Psoas muscle (tissue), 8 donors: ENCODE data around the gene COA1. TPM values are rescaled to one million over a fixed set of nuclear protein-coding genes. Genes with fewer than 3 reads are reported as not detected.

ENCODE experiments used
- ATAC-seq, 4 donors: fragments of 200-7000 bp; cut with Tn5 transposase; one replicate each; pipeline ENCODE4 v1.9.1; 2020; ENCODE audit warnings: moderate library complexity in 3 of 4, mild to moderate bottlenecking in 2 of 4
- DNase-seq, 2 donors: peaks; one replicate each; pipeline ENCODE4 v3.0.0-alpha.2; 2020
- H3K27ac ChIP-seq: fragments of 200-600 bp; one replicate; pipeline ENCODE4 v1.8.0; 2022
- H3K27me3 ChIP-seq, 3 donors: fragments of 200-600 bp in 1 of 3; one replicate each; pipeline versions ENCODE4 v1.6.1 to v1.8.0; 2013 to 2022; ENCODE audit warnings: low read length in 2 of 3, mild to moderate bottlenecking in 2 of 3, moderate library complexity in 1 of 3; ENCODE audit not compliant: insufficient read depth in 3 of 3
- H3K36me3 ChIP-seq, 2 donors: fragments of 200-600 bp in 1 of 2; one replicate each; pipeline versions ENCODE4 v1.6.1 to v1.8.0; 2013 to 2022; ENCODE audit warnings: low read depth in 1 of 2, mild to moderate bottlenecking in 1 of 2, moderate library complexity in 1 of 2; ENCODE audit not compliant: insufficient read depth in 1 of 2
- H3K4me1 ChIP-seq: fragments of 200-600 bp; one replicate; pipeline ENCODE4 v1.8.0; 2022
- H3K4me3 ChIP-seq: fragments of 200-600 bp; one replicate; pipeline ENCODE4 v1.8.0; 2022; ENCODE audit warnings: mild to moderate bottlenecking
- H3K9me3 ChIP-seq: fragments of 200-600 bp; one replicate; pipeline ENCODE4 v1.8.0; 2022
- WGBS, 3 donors: extraction: QIAGEN DNeasy Blood & Tissue Kit; methylation state at CpG; one replicate each; pipeline versions ENCODE4 v1.1.6 to v1.1.7; 2013; 5-methylcytosine and 5-hydroxymethylcytosine counted together
- intact Hi-C, 2 donors: fragments of 100-400 bp; cut with DNase I; formaldehyde crosslinking; loops; one replicate each; pipeline versions ENCODE4 v1.11.0 to v1.14.2; 2022
- polyA plus RNA-seq, 3 donors: library from polyadenylated mRNA; stranded (reverse); fragments of 200-250 nt; gene quantifications; one replicate each; pipeline ENCODE4 v1.2.3, GENCODE V29; 2013
- total RNA-seq, 4 donors: library from RNA; stranded (reverse); fragmentation: NEBNext Ultra II Directional in 2 of 4; extraction: Animal tissue kit (Norgen Biotek cat#: 25700) in 2 of 4; gene quantifications; one replicate each; pipeline versions ENCODE4 v1.2.1 to v1.2.4, GENCODE V29; 2021 to 2023
- TF ChIP-seq, protein P1 (sequence below): fragments of 200-600 bp; IDR thresholded peaks from one replicate; pipeline ENCODE4 v1.8.0; 2022; ENCODE audit warnings: antibody characterized with exemption
- donor health status: healthy with polysubstance abuse.
- donor health status: DM: no; HTN: no; CAD: no; lungs with moderate emphysema.
- donor health status: Bipolar disorder and iron deficiency.
- donor health status: healthy.
- donor health status: DM: yes; HTN: yes; CAD: no.
- donor health status: DM: no; HTN: no; CAD: no.
- donor health status: DM: no; HTN: no; CAD: no.
- donor health status: DM: yes; HTN: yes; CAD: no.

COA1 gene
- total and polyA plus RNA-seq, 7 donors: 41.5 to 74.9 (median 60.5) TPM

DNA sequence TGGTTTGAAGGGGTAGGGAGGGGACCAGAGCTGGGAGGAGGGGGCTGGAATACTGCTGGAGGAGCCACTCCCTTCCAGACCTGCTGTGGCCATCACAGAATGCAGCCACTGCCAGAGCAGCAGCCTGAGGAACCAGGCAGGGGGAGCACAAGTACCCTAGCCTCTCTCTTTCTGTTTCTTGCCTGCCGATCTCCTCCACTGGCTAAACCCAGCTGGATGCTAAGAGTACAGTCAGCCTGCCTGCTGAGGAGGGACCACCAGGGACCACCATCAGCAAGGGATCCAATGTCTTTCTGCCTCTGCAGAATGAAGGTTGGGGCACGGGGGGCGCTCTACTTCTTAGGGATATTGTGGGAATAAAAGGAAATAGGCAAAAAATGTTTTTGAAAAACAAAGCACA is 33.9 kb upstream of the COA1 start:
- H3K4me1 ChIP-seq: peaks cover 20% of the 10 kb centered on the region
- DNase-seq: no peak

DNA sequence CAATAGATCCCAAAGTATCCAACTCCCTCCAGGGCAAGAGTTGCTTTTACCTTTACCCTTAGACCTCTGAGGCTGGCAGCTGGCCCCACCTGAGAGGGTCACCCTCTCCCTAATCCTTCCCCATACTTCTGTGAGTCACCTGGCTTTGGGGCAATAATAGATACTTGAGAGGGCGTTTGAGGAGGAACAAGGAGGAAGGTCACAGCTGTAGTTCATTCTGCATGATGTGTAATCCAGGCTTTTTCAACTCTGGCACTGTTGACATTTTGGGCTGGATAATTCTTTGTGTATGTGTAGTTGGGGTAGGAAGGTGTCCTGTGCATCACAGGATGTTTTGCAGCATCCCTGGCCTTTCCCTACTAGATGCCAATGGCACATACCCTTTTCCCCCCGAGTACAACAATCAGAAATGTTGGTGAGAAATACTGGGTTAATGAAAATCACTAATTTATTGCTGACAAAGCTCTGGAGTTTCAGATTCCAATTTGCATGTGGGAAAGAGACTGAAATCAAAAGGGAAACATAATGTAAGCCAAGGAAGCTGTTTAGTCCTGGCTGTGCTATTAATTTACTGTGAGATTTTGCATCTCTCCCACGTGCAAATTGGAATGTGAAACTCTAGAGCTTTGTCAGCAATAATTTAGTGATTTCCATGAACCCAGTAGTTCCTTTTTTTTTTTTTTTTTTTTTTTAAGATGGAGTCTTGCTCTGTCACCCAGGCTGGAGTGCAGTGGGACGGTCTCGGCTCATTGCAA is 32.8 kb upstream of the COA1 start:
- intact Hi-C loops: no loop called here
- no peak overlapping the region for H3K4me3 ChIP-seq
- no peaks in the 10 kb centered on the region for H3K27me3 ChIP-seq
- H3K27ac ChIP-seq: no peak overlapping the region
- no peak for ATAC-seq
- H3K9me3 ChIP-seq: no peaks in the 10 kb centered on the region
- H3K4me1 ChIP-seq: peaks cover 20% of the 10 kb centered on the region
- H3K36me3 ChIP-seq: no peaks in the 10 kb centered on the region
- TF ChIP-seq, protein P1, sequence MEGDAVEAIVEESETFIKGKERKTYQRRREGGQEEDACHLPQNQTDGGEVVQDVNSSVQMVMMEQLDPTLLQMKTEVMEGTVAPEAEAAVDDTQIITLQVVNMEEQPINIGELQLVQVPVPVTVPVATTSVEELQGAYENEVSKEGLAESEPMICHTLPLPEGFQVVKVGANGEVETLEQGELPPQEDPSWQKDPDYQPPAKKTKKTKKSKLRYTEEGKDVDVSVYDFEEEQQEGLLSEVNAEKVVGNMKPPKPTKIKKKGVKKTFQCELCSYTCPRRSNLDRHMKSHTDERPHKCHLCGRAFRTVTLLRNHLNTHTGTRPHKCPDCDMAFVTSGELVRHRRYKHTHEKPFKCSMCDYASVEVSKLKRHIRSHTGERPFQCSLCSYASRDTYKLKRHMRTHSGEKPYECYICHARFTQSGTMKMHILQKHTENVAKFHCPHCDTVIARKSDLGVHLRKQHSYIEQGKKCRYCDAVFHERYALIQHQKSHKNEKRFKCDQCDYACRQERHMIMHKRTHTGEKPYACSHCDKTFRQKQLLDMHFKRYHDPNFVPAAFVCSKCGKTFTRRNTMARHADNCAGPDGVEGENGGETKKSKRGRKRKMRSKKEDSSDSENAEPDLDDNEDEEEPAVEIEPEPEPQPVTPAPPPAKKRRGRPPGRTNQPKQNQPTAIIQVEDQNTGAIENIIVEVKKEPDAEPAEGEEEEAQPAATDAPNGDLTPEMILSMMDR: no peak
- DNase-seq: no peak
- 61 to 67% (median 63%) methylated on average over 5 of the region's 5 CpGs for WGBS, 3 donors

More for the DNA sequence above, 33.9 kb upstream of the COA1 start:
- Histone ChIP-seq H3K36me3 (no peaks in the 10 kb centered on the region), H3K27ac (no peak overlapping the region), H3K9me3 (no peaks in the 10 kb centered on the region), H3K4me3 (no peak overlapping the region), H3K27me3 (no peaks in the 10 kb centered on the region)
- 77 to 95% (median 81%) methylated on average over 3 of the region's 3 CpGs for WGBS, 3 donors
- ATAC-seq: no peak
- intact Hi-C loops: no loop called here
- TF ChIP-seq, protein P1: no peak

- ATAC-seq (no peak), DNase-seq (no peak)
- H3K27ac ChIP-seq: no peak overlapping the region
- intact Hi-C loops: no loop called here
- H3K9me3 ChIP-seq: no peaks in the 10 kb centered on the region
- TF ChIP-seq, protein P1: no peak
- H3K27me3 ChIP-seq: no peaks in the 10 kb centered on the region
- 96 to 100% (median 100%) methylated on average over 1 of the region's 1 CpG for WGBS, 3 donors
- no peaks in the 10 kb centered on the region for H3K36me3 ChIP-seq
- H3K4me3 ChIP-seq: no peak overlapping the region
- peaks cover 20% of the 10 kb centered on the region for H3K4me1 ChIP-seq
These were observed 32.1 kb upstream of the COA1 start for GRCh38 chr7:43761382-43761781.

DNA sequence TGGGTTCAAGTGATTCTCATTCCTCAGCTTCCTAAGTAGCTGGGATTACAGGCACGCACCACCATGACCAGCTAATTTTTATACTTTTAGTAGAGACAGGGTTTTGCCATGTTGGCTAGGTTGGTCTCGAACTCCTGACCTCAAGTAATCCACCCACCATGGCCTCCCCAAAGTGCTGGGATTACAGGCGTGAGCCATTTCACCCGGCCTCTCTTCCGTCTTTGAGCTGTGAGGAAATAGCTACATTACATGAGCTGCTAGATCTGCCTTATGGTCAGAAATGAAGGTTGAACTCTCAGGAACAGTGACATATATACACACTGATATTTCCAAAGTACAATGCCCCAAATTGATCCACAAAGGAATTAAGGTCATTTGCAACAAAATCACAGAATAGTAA is 31.5 kb upstream of the COA1 start:
- no peaks in the 10 kb centered on the region for H3K36me3 ChIP-seq
- peaks cover 20% of the 10 kb centered on the region for H3K4me1 ChIP-seq
- intact Hi-C loops: no loop called here
- no peaks in the 10 kb centered on the region for H3K27me3 ChIP-seq
- 92 to 100% (median 95%) methylated on average over 5 of the region's 5 CpGs for WGBS, 3 donors
- no peaks in the 10 kb centered on the region for H3K9me3 ChIP-seq
- ATAC-seq: no peak
- TF ChIP-seq, protein P1: no peak
- H3K4me3 ChIP-seq: no peak overlapping the region
- no peak overlapping the region for H3K27ac ChIP-seq
- no peak for DNase-seq
